DOHH2 (cell line): ENCODE measurements around the gene PCYT1B.

Source experiments
- H3F3A ChIP-seq: fragments of 200-600 bp; sonication (generic), shearing (Covaris generic); 2 replicates; pipeline ENCODE4 v1.6.0; 2016; ENCODE audit warnings: antibody characterized with exemption, mild to moderate bottlenecking; ENCODE audit not compliant: control insufficient read depth, insufficient read depth
- H3K27ac ChIP-seq: fragments of 200-600 bp; sonication (generic); 2 replicates; pipeline ENCODE4 v1.5.1; 2014; ENCODE audit warnings: low read depth, mild to moderate bottlenecking, low read length, moderate library complexity
- H3K27me3 ChIP-seq: fragments of 200-600 bp; sonication (generic); 2 replicates; pipeline ENCODE4 v1.6.1; 2014; ENCODE audit warnings: mild to moderate bottlenecking, low read length, mixed read lengths; ENCODE audit not compliant: control insufficient read depth
- H3K36me3 ChIP-seq: fragments of 200-600 bp; sonication (generic); 2 replicates; pipeline ENCODE4 v1.6.1; 2014; ENCODE audit warnings: mild to moderate bottlenecking, low read length, moderate library complexity, mixed read lengths; ENCODE audit not compliant: control insufficient read depth
- H3K4me1 ChIP-seq: fragments of 200-600 bp; sonication (generic); 2 replicates; pipeline ENCODE4 v1.6.1; 2014; ENCODE audit warnings: mild to moderate bottlenecking, low read length, mixed read lengths; ENCODE audit not compliant: control insufficient read depth
- H3K4me2 ChIP-seq: fragments of 200-600 bp; sonication (generic); 2 replicates; pipeline ENCODE4 v1.6.0; 2014; ENCODE audit warnings: mild to moderate bottlenecking, low read length, moderate library complexity
- H3K4me3 ChIP-seq: fragments of 200-600 bp; sonication (generic); 2 replicates; pipeline ENCODE4 v1.5.1; 2014; ENCODE audit warnings: mild to moderate bottlenecking, low read length, mixed read lengths
- H3K79me2 ChIP-seq: fragments of 200-600 bp; sonication (generic); 2 replicates; pipeline ENCODE4 v1.6.1; 2014; ENCODE audit warnings: mild to moderate bottlenecking, low read length, mixed read lengths; ENCODE audit not compliant: control insufficient read depth
- H3K9me2 ChIP-seq: fragments of 200-600 bp; sonication (generic); replicated peaks from 2 replicates; pipeline ENCODE4 v1.6.1; 2014; ENCODE audit warnings: mild to moderate bottlenecking, low read length, mixed read lengths; ENCODE audit not compliant: control insufficient read depth
- H3K9me3 ChIP-seq: fragments of 200-600 bp; sonication (generic); 2 replicates; pipeline ENCODE4 v1.6.1; 2014; ENCODE audit warnings: antibody characterized with exemption, low read length, mixed read lengths; ENCODE audit not compliant: control insufficient read depth, insufficient read depth
- H4K20me1 ChIP-seq: fragments of 200-600 bp; sonication (generic); 2 replicates; pipeline ENCODE4 v1.6.0; 2014; ENCODE audit warnings: low read depth, mild to moderate bottlenecking, antibody characterized with exemption, low read length, moderate library complexity; ENCODE audit not compliant: control insufficient read depth, insufficient read depth
- EZH2phosphoT487 ChIP-seq: fragments of 200-600 bp; sonication (generic); IDR thresholded peaks from 2 replicates; pipeline ENCODE4 v1.6.1; 2017; ENCODE audit warnings: borderline replicate concordance, mild to moderate bottlenecking, antibody characterized with exemption, low read length, moderate library complexity, mixed read lengths
- TF ChIP-seq, protein P1 (sequence below): fragments of 200-600 bp; sonication (generic); IDR thresholded peaks from one replicate; pipeline ENCODE4 v1.5.1; 2014; ENCODE audit warnings: antibody characterized with exemption, mild to moderate bottlenecking, low read depth, low read length; ENCODE audit not compliant: poor library complexity, severe bottlenecking

PCYT1B gene

GRCh38 chrX:24647257-24648058, at the start of gene PCYT1B:
Gene PCYT1B, minus strand, starts transcription at chrX:24647347. Its CDS starts 242 bp downstream, at chrX:24647105.
- Histone ChIP-seq H4K20me1 (no peaks in the 10 kb centered on the region), H3K79me2 (no peaks in the 10 kb centered on the region), H3K9me3 (no peaks in the 10 kb centered on the region), H3K27me3 (peaks cover 7% of the 10 kb centered on the region), H3K4me3 (no peak within 1 kb of the TSS), H3K27ac (no peak within 1 kb of the TSS), H3K4me2 (no peak within 1 kb of the TSS), H3K36me3 (no peaks in the 10 kb centered on the region), H3K4me1 (no peaks in the 10 kb centered on the region), H3K9me2 (no peaks in the 10 kb centered on the region), H3F3A (no peaks in the 10 kb centered on the region)
- TF ChIP-seq, protein P1, sequence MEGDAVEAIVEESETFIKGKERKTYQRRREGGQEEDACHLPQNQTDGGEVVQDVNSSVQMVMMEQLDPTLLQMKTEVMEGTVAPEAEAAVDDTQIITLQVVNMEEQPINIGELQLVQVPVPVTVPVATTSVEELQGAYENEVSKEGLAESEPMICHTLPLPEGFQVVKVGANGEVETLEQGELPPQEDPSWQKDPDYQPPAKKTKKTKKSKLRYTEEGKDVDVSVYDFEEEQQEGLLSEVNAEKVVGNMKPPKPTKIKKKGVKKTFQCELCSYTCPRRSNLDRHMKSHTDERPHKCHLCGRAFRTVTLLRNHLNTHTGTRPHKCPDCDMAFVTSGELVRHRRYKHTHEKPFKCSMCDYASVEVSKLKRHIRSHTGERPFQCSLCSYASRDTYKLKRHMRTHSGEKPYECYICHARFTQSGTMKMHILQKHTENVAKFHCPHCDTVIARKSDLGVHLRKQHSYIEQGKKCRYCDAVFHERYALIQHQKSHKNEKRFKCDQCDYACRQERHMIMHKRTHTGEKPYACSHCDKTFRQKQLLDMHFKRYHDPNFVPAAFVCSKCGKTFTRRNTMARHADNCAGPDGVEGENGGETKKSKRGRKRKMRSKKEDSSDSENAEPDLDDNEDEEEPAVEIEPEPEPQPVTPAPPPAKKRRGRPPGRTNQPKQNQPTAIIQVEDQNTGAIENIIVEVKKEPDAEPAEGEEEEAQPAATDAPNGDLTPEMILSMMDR, result no peak
- TF ChIP-seq EZH2phosphoT487, result no peak

- Histone ChIP-seq H3K9me3 (no peaks in the 10 kb centered on the region), H3K27ac (no peak overlapping the region), H3K4me3 (peak overlapping the region; percentile 87; the same call in 1 of the 2 replicates), H3K27me3 (no peaks in the 10 kb centered on the region), H3K79me2 (peaks cover 72% of the 10 kb centered on the region), H4K20me1 (0 out of 2 replicates have a peak, but pooled peaks cover 9% of the 10 kb centered on the region), H3K36me3 (peaks cover 54% of the 10 kb centered on the region), H3K9me2 (no peaks in the 10 kb centered on the region), H3F3A (no peaks in the 10 kb centered on the region), H3K4me1 (peaks cover 27% of the 10 kb centered on the region), H3K4me2 (peak overlapping the region; percentile 84)
- TF ChIP-seq, protein P1, result no peak
- TF ChIP-seq EZH2phosphoT487, result no peak
Measured at GRCh38 chrX:24696294-24696693, 49.1 kb upstream of the PCYT1B start.

GRCh38 chrX:24694825-24695224, 47.7 kb upstream of the PCYT1B start:
- Histone ChIP-seq H3F3A (no peaks in the 10 kb centered on the region), H4K20me1 (0 out of 2 replicates have a peak, but pooled peaks cover 9% of the 10 kb centered on the region), H3K4me3 (peak overlapping the region; percentile 87), H3K79me2 (peaks cover 61% of the 10 kb centered on the region), H3K4me1 (peaks cover 33% of the 10 kb centered on the region), H3K27me3 (no peaks in the 10 kb centered on the region), H3K36me3 (peaks cover 41% of the 10 kb centered on the region), H3K9me2 (no peaks in the 10 kb centered on the region), H3K27ac (peak overlapping the region; percentile 51), H3K4me2 (peak overlapping the region; percentile 84), H3K9me3 (no peaks in the 10 kb centered on the region)
- TF ChIP-seq, protein P1, result no peak
- no peak for TF ChIP-seq EZH2phosphoT487
